RWPE2 (cell line): ENCODE data around the gene LPCAT1.
A peak's percentile ranks its signal among the peaks of the same experiment; 100 is the strongest.

Experiments
- ATAC-seq: fragments of 200-7000 bp; cut with Tn5 transposase; 3 replicates; pipeline ENCODE4 v1.9.1; 2021; ENCODE audit warnings: low read depth
- DNase-seq: peaks from one replicate; pipeline ENCODE4 v3.0.0-alpha.2; 2020; ENCODE audit warnings: low spot score
- H3K27ac ChIP-seq: fragments of 450-650 bp; 2 replicates; pipeline ENCODE4 v1.5.1; 2017; ENCODE audit warnings: mild to moderate bottlenecking; ENCODE audit not compliant: poor library complexity, severe bottlenecking
- H3K27me3 ChIP-seq: fragments of 250-450 bp; sonication (Bioruptor Pico); 2 replicates; pipeline ENCODE4 v1.5.1; 2021; ENCODE audit warnings: mild to moderate bottlenecking, moderate library complexity; ENCODE audit not compliant: insufficient read depth, poor library complexity, severe bottlenecking
- H3K36me3 ChIP-seq: fragments of 250-450 bp; sonication (Bioruptor Pico); 2 replicates; pipeline ENCODE4 v1.5.1; 2020; ENCODE audit warnings: low read depth, mild to moderate bottlenecking, moderate library complexity
- H3K4me1 ChIP-seq: fragments of 250-450 bp; sonication (Bioruptor Pico); 2 replicates; pipeline ENCODE4 v1.5.1; 2021; ENCODE audit warnings: mild to moderate bottlenecking, moderate library complexity; ENCODE audit not compliant: insufficient read depth, poor library complexity, severe bottlenecking
- H3K4me3 ChIP-seq: fragments of 250-450 bp; sonication (Bioruptor Pico); 2 replicates; pipeline ENCODE4 v1.5.1; 2021; ENCODE audit warnings: mild to moderate bottlenecking, moderate library complexity; ENCODE audit not compliant: severe bottlenecking
- H3K9me3 ChIP-seq: fragments of 250-450 bp; sonication (Bioruptor Pico); 2 replicates; pipeline ENCODE4 v1.5.1; 2021; ENCODE audit warnings: mild to moderate bottlenecking, moderate library complexity; ENCODE audit not compliant: severe bottlenecking
- TF ChIP-seq, protein P1 (sequence below): fragments of 450-650 bp; IDR thresholded peaks from one replicate; pipeline ENCODE4 v1.5.1; 2017; ENCODE audit warnings: mild to moderate bottlenecking, moderate library complexity; ENCODE audit not compliant: poor library complexity, severe bottlenecking

The LPCAT1 gene

DNA sequence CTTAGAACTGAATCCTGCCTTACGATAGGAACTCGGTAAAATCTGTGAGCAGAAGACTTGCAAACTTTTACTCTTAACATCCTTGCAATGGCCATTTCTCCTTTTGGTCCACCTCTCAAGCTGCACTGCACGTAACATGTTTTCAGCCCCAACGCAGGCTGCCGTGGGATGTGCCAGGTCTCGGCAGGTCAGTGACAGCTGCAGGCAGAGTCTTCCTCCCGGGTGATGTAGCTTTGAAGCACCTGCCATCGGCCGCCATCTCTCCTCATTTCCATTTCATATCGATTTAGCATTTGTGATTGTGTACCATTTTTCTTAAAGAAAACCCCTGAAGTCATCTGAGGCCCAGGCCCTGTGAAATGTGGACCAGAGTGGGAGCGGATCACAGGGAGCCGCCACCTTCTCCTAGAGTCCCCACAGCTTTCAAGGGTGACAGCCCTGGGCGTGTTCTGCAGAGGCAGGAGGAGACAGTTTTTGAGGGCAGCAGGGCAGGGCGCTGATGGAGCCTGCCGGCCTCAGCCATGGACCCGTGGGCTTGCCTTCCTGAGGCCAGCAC lies 25.8 kb upstream of the LPCAT1 start:
- H3K4me1 ChIP-seq = peaks cover 12% of the 10 kb centered on the region
- ATAC-seq (no peak), DNase-seq (no peak)
- no peaks in the 10 kb centered on the region for H3K36me3 ChIP-seq
- H3K9me3 ChIP-seq = no peaks in the 10 kb centered on the region
- no peak overlapping the region for H3K27ac ChIP-seq
- no peaks in the 10 kb centered on the region for H3K27me3 ChIP-seq
- TF ChIP-seq, protein P1, sequence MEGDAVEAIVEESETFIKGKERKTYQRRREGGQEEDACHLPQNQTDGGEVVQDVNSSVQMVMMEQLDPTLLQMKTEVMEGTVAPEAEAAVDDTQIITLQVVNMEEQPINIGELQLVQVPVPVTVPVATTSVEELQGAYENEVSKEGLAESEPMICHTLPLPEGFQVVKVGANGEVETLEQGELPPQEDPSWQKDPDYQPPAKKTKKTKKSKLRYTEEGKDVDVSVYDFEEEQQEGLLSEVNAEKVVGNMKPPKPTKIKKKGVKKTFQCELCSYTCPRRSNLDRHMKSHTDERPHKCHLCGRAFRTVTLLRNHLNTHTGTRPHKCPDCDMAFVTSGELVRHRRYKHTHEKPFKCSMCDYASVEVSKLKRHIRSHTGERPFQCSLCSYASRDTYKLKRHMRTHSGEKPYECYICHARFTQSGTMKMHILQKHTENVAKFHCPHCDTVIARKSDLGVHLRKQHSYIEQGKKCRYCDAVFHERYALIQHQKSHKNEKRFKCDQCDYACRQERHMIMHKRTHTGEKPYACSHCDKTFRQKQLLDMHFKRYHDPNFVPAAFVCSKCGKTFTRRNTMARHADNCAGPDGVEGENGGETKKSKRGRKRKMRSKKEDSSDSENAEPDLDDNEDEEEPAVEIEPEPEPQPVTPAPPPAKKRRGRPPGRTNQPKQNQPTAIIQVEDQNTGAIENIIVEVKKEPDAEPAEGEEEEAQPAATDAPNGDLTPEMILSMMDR = no peak
- H3K4me3 ChIP-seq = no peak overlapping the region

DNA sequence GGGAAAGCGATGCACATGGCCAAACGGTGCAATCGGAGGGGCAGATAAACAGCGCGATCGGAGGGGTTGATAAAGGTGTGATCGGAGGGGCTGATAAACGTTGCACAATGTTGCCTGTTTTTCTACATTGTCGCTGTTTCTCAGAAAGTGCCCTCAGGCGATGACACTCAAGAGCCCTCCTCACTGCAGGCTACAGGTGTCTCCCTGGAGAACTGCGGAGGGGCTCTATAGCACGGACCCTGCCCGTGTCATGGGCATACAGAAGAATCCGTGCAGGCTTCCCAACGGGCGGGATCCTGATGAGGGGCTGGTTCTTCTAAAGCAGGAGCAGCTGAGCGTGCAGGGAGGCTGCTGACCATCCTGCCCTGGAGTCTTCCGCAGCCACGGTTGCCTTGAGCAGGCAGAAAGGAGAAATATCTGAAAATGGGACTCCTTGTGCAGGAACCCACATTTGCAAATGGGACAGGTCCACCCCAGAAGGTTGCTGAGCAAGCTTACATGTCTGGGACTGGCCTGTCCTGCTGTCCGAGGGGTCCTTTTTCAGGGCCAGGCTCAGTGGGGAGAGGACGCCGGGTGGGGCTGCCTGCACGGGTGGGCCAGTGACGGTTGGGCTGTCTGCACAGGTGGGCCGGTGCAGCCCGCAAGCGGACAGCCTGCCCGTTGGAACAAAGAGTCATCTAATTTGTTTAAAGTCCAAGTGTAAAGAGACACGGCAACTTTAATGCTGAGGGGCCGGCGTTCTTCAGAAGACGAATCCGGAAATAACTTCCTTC lies 25.1 kb upstream of the LPCAT1 start:
- DNase-seq = peak; percentile 66
- TF ChIP-seq, protein P1 = no peak
- H3K9me3 ChIP-seq = no peaks in the 10 kb centered on the region
- H3K4me3 ChIP-seq = no peak overlapping the region
- no peaks in the 10 kb centered on the region for H3K36me3 ChIP-seq
- no peak overlapping the region for H3K27ac ChIP-seq
- no peaks in the 10 kb centered on the region for H3K27me3 ChIP-seq
- H3K4me1 ChIP-seq = peaks cover 16% of the 10 kb centered on the region
- ATAC-seq = no peak

DNA sequence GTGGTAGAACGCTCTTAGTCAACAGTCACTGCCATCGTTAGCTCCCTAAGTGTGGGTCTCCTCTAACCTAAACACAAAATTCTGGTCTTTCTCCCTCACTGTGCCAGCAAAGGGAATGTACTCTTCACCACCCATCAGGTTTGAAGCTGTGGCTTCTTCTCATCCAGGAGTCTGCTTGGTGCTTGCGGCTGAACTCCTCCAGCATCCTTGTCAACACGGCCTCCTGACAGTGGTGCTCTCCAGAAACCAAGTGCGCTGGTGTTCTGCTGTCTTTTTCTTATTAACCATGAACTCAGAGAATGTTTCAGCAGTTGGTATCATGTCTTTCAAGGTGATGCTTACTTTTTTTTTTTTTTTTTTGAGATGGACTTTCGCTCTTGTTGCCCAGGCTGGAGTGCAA lies 23.9 kb upstream of the LPCAT1 start:
- peaks cover 22% of the 10 kb centered on the region for H3K4me1 ChIP-seq
- H3K36me3 ChIP-seq = no peaks in the 10 kb centered on the region
- H3K9me3 ChIP-seq = no peaks in the 10 kb centered on the region
- H3K27me3 ChIP-seq = no peaks in the 10 kb centered on the region
- no peak for ATAC-seq
- no peak overlapping the region for H3K27ac ChIP-seq
- no peak overlapping the region for H3K4me3 ChIP-seq
- TF ChIP-seq, protein P1 = no peak
- DNase-seq = no peak

DNA sequence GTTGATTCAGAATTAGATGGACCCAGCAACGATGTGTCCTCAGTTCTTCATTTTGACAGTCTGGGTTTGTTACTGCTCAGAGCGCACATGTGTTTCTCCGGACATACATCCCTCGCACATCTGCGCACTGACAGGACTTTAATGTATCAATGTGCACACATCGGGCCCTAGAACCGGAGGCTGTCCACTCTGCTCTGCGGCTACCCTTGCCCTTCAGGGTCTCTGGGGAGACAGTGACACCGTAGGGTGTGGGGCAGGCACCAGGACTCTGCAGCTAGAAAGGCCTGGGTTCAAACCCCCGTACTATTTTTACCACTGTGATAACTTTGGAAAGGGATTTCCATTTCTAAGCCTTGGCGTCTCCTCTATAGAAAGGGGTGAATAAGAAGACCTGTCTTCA lies 23.5 kb upstream of the LPCAT1 start:
- TF ChIP-seq, protein P1 = no peak
- ATAC-seq (no peak), DNase-seq (peak; percentile 34)
- peaks cover 24% of the 10 kb centered on the region for H3K4me1 ChIP-seq
- no peaks in the 10 kb centered on the region for H3K27me3 ChIP-seq
- no peaks in the 10 kb centered on the region for H3K36me3 ChIP-seq
- H3K9me3 ChIP-seq = no peaks in the 10 kb centered on the region
- no peak overlapping the region for H3K27ac ChIP-seq
- no peak overlapping the region for H3K4me3 ChIP-seq

- ATAC-seq = no peak
- Histone ChIP-seq H3K27me3 (no peaks in the 10 kb centered on the region), H3K4me3 (no peak overlapping the region), H3K9me3 (no peaks in the 10 kb centered on the region), H3K4me1 (peaks cover 28% of the 10 kb centered on the region), H3K36me3 (no peaks in the 10 kb centered on the region), H3K27ac (peak overlapping the region; percentile 55)
- DNase-seq = peak; percentile 70
- TF ChIP-seq, protein P1 = no peak
Observed at GRCh38 chr5:1546556-1546955, 22.8 kb upstream of the LPCAT1 start.
